ENCODE data around the gene TRAP1. TPM values are rescaled to one million over a fixed set of nuclear protein-coding genes. Genes with fewer than 3 reads are reported as not detected.

Gene TRAP1
- total RNA-seq, 6 experiments from 2014 or later, result 97.6 to 118 (median 103) TPM

GRCh38 chr16:3698941-3699340 is 18.4 kb downstream of the TRAP1 start:
- DNase-seq, result no peak
- H3K27ac Mint-ChIP-seq, result no peak overlapping the region
- H3K4me1 Mint-ChIP-seq (ENCODE audit: low read depth), result peaks cover 25% of the 10 kb centered on the region
- no peak for TF ChIP-seq CTCF (IDR thresholded peaks at IDR 0.05)
- no peaks in the 10 kb centered on the region for H3K9me3 Mint-ChIP-seq
- no peak overlapping the region for H3K4me3 Mint-ChIP-seq
- peaks cover 13% of the 10 kb centered on the region; the same call in 1 of the 2 replicates for H3K36me3 Mint-ChIP-seq (ENCODE audit: low read depth)
- no peaks in the 10 kb centered on the region; the same call in 1 of the 2 replicates for H3K27me3 Mint-ChIP-seq (ENCODE audit: insufficient read depth)

- no peak for TF ChIP-seq CTCF (IDR thresholded peaks at IDR 0.05)
- Mint-ChIP-seq H3K4me3 (peak overlapping the region; percentile 67), H3K27ac (peak overlapping the region; percentile 90), H3K36me3 (ENCODE audit: low read depth) (peaks cover 8% of the 10 kb centered on the region; the same call in 1 of the 2 replicates), H3K4me1 (ENCODE audit: low read depth) (peaks cover 29% of the 10 kb centered on the region), H3K9me3 (no peaks in the 10 kb centered on the region), H3K27me3 (ENCODE audit: insufficient read depth) (no peaks in the 10 kb centered on the region; the same call in 1 of the 2 replicates)
- DNase-seq, result peak; percentile 96
Observed at GRCh38 chr16:3696425-3697218, 20.7 kb downstream of the TRAP1 start.

- DNase-seq, result no peak
- no peak for TF ChIP-seq CTCF (IDR thresholded peaks at IDR 0.05)
- Mint-ChIP-seq H3K4me3 (no peak overlapping the region; the same call in 1 of the 2 replicates), H3K4me1 (ENCODE audit: low read depth) (peaks cover 37% of the 10 kb centered on the region), H3K9me3 (no peaks in the 10 kb centered on the region), H3K36me3 (ENCODE audit: low read depth) (peaks cover 8% of the 10 kb centered on the region; the same call in 1 of the 2 replicates), H3K27me3 (ENCODE audit: insufficient read depth) (no peaks in the 10 kb centered on the region; the same call in 1 of the 2 replicates), H3K27ac (peak overlapping the region; percentile 90)
Observed at GRCh38 chr16:3695610-3696369, 21.5 kb downstream of the TRAP1 start.

- H3K36me3 Mint-ChIP-seq (ENCODE audit: low read depth), result peaks cover 8% of the 10 kb centered on the region; the same call in 1 of the 2 replicates
- H3K27ac Mint-ChIP-seq, result no peak overlapping the region
- no peak for DNase-seq
- no peak overlapping the region for H3K4me3 Mint-ChIP-seq
- no peaks in the 10 kb centered on the region for H3K9me3 Mint-ChIP-seq
- peaks cover 3% of the 10 kb centered on the region; the same call in 1 of the 2 replicates for H3K27me3 Mint-ChIP-seq (ENCODE audit: insufficient read depth)
- no peak for TF ChIP-seq CTCF (IDR thresholded peaks at IDR 0.05)
- H3K4me1 Mint-ChIP-seq (ENCODE audit: low read depth), result peaks cover 51% of the 10 kb centered on the region
Observed at GRCh38 chr16:3694051-3694450, 23.3 kb downstream of the TRAP1 start.

GRCh38 chr16:3691761-3692160 is 25.6 kb downstream of the TRAP1 start:
- Mint-ChIP-seq H3K27ac (no peak overlapping the region), H3K4me3 (no peak overlapping the region), H3K4me1 (ENCODE audit: low read depth) (peaks cover 45% of the 10 kb centered on the region), H3K36me3 (ENCODE audit: low read depth) (peaks cover 16% of the 10 kb centered on the region; the same call in 1 of the 2 replicates), H3K9me3 (no peaks in the 10 kb centered on the region), H3K27me3 (ENCODE audit: insufficient read depth) (peaks cover 3% of the 10 kb centered on the region; the same call in 1 of the 2 replicates)
- no peak for DNase-seq
- no peak for TF ChIP-seq CTCF (IDR thresholded peaks at IDR 0.05)
